ENCODE results near the gene FCRLA.
A peak's percentile ranks its signal among the peaks of the same experiment; 100 is the strongest.
"Not testable (repeated sequence)": the region's sequence is repeated elsewhere in the genome, so short reads cannot be mapped to it uniquely, and the experiment has no call there.

FCRLA gene

GRCh38 chr1:161702250-161702649 is 4.8 kb upstream of the FCRLA start:
- no peak for DNase-seq (ENCODE audit: low read depth in 4 of 4, low spot score in 1 of 4)

DNA sequence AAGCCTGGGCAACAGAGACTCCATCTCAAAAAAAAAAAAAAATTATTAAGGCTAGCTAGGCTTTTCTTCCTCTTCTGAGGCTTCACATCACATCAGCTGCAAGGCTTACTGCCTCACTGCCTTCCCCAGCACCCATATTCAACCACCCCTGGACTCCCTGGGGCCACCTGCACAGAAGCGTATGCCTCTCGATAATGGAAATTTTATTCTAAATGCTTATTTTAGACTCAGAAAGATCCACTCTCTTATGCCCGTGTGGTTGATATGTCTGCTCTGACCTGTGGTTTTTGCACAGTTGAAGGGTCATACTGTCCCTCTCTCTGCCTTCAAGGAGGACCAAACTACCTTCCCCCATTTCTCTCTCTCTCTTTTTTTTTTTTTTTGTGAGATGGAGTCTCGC is 1.5 kb upstream of the FCRLA start:
- no peak for DNase-seq (ENCODE audit: low read depth in 4 of 4, low spot score in 1 of 4)

DNA sequence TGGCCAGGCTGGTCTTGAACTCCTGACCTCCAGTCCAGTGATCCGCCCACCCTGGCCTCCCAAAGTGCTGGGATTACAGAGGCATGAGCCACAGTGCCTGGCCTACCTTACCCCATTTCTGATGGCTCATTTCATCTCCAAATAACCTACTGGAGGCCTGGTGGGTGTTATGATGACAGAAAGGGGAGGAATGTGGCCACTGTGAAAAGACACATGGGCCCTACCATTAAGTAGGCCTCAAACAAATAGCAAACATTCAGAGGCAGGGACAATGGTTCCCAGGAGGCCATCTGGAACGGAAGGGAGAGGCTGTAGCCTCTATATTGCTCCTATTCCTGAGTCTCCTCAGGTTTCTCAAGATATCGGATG is 932 bp upstream of the FCRLA start:
- DNase-seq (ENCODE audit: low read depth in 4 of 4, low spot score in 1 of 4): no peak

DNA sequence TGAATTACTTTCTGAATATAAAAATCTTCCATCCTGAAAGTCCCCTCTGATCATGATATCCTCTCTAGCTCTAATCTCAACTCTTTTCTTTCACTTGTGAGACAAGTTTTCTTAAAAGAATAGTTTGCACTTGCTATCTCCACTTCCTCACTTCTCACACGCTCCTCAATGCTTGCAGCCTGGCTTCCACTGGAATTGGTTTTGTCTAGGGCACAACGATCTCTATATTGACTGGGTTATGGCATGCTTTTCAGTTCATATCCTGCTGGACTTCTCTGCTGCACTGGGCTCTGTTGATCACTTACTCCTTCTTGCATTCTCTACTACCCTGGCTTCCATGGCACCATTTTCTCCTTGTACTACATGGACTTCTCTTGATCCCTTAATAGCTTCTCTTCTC is 474 bp downstream of the FCRLA start:
- DNase-seq (ENCODE audit: low read depth in 4 of 4, low spot score in 1 of 4): no peak

- DNase-seq (ENCODE audit: low read depth in 4 of 4, low spot score in 1 of 4): no peak
Observed at GRCh38 chr1:161709373-161709772, 2.3 kb downstream of the FCRLA start.

DNA sequence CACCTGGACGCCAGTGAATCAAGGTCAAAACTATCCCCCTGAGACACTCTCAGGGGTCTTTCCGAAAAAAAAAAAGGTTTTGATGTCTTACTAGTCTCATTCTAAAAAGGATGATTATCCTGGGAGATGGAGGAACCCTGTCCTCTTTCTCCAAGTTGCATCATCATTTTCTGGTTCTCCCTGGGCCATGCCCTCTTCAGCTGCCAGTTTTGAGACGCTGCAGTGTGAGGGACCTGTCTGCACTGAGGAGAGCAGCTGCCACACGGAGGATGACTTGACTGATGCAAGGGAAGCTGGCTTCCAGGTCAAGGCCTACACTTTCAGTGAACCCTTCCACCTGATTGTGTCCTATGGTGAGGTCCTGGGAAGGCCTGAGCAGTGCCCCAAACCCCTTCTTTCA is 3.5 kb downstream of the FCRLA start:
- DNase-seq (ENCODE audit: low read depth in 4 of 4, low spot score in 1 of 4): no peak

DNA sequence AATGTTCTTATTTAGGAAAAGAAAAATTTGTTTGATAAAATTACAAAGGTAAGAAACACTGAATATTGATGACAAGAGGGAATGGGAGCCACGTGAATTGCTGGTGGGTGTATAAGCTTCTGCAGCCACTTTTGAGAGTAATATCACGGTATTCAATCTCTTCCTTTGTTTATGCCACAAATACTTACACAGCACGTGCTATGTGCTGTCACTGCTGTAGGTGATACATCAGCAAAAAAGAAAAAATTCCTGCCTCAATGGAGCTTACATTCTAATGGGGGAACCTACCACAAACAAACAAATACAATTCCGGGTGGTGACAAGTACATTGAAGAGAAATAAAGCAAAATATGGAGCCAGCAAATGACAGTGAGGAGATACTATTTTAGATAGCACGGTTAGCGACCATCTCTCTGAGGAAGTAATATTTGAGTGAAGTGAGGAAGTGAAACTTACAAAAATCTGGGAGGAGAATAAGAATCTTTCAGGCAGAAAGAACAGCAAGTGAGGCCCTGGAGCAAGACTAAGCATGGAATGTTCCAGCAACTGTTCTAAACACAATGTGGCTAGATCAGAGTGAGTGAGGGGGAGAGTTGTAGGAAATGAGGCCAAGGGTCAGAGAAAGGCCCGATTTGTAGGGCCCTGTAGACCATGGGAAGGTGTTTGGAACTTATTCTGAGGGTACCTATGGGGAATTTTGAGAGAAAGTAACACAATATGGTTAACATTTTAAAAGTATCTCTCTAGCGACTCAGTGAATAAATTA is 11.7 kb downstream of the FCRLA start:
- DNase-seq (ENCODE audit: low read depth in 4 of 4, low spot score in 1 of 4): no peak

DNA sequence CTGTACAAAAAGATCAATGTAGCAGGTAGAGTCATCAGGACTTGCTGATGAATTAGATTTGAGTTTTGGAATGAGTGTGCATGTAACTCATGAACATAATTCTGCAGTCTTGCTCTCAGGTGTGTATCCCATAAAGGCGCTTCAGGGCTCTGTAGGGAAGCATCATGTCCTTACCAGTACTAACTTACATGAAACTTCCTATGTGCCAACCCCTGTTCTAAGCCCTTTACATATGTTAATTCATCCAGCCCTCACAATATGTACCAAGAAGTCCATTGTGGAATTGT is 12.2 kb downstream of the FCRLA start:
- DNase-seq (ENCODE audit: low read depth in 4 of 4, low spot score in 1 of 4): no peak

DNA sequence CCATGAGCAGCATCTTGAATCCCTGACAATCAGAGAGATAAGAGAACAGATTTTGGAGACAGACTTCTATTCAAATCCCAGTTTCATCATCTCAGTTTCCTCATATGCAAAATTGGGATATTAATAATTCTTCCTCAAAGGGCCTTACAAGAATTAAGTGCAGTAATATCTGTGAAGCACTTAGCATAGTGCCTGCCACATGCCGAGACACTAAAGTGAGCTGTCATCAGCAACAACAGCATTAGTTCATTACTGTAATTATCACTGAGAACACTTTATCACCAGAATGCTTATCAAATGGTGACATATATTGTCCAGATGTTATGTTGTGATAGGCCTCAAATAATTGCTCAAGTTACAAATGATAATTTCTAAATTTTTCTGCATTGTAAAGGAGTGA is 13.4 kb downstream of the FCRLA start:
- no peak for DNase-seq (ENCODE audit: low read depth in 4 of 4, low spot score in 1 of 4)

GRCh38 chr1:161720956-161721737 is 14.1 kb downstream of the FCRLA start, which contains the start of gene FCRLB:
FCRLB (plus strand) TSS chr1:161721544; CDS start chr1:161722673, 1,129 bp downstream.
- DNase-seq (ENCODE audit: low read depth in 4 of 4, low spot score in 1 of 4): no peak

DNA sequence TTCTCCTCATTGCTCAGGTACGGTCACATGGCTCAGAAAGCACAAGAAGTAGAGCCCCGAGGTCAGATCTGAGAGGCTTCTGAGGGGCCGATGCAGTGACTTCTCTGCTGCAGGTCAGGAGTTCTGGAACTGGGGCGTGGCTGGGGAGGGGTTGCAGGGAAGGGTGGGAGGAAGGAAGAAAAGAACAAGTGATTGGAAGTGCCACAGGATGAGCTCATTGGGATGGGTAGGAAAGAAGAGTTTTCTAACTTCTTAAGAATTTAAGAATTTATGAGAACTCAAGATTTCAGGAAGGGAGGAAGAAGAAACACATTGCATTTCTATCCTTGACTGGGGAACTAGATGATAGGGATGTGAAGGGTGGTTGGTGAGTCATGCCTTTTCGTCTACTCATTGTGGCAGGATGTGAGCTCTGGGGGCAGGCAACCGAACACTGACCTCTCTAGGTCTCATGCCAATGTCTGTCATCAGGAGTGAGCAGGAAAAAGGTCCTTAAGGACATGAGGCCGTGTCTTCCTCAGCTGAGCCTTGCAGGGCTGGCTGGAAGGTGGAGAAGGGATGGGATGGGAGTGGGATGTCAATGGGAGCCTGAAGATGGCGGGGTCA is 14.8 kb downstream of the FCRLA start:
- no peak for DNase-seq (ENCODE audit: low read depth in 4 of 4, low spot score in 1 of 4)

- no peak for DNase-seq (ENCODE audit: low read depth in 4 of 4, low spot score in 1 of 4)
Observed at GRCh38 chr1:161722406-161722805, 15.4 kb downstream of the FCRLA start.

- DNase-seq (ENCODE audit: low read depth in 4 of 4, low spot score in 1 of 4): no peak
Observed at GRCh38 chr1:161723459-161724141, 16.6 kb downstream of the FCRLA start.

DNA sequence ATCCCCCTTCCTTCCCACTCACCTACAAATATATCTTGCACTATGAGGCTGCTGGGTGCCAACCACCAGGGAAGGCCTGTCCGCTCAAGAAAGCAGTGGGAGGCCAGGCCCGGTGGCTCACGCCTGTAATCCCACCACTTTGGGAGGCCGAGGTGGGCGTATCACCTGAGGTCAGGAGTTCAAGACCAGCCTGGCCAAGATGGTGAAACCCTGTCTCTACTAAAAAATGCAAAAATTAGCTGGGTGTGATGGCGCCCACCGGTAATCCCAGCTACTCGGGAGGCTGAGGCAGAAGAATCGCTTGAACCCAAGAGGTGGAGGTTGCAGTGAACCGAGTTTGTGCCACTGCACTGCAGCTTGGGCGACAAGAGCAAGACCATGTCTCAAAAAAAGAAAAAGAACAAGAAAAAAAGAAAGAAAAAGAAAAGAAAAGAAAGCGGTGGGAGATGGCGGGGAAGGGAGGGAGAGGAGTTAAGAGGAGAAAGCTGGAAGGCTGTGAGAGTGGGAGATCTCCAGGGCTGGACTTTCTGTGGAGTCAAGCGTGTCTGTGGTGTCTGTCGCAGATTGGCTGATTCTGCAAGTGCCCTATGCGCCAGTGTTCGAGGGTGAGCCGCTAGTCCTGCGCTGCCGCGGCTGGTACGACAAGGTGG is 18.4 kb downstream of the FCRLA start:
- not testable (repeated sequence) for DNase-seq (ENCODE audit: low read depth in 4 of 4, low spot score in 1 of 4)

GRCh38 chr1:161725908-161726472 is 19.0 kb downstream of the FCRLA start:
- DNase-seq (ENCODE audit: low read depth in 4 of 4, low spot score in 1 of 4): no peak

GRCh38 chr1:161726473-161727255 is 19.6 kb downstream of the FCRLA start:
- peak in 3 of 4 experiments; percentile 41 to 56 (median 53) for DNase-seq (ENCODE audit: low read depth in 4 of 4, low spot score in 1 of 4)

DNA sequence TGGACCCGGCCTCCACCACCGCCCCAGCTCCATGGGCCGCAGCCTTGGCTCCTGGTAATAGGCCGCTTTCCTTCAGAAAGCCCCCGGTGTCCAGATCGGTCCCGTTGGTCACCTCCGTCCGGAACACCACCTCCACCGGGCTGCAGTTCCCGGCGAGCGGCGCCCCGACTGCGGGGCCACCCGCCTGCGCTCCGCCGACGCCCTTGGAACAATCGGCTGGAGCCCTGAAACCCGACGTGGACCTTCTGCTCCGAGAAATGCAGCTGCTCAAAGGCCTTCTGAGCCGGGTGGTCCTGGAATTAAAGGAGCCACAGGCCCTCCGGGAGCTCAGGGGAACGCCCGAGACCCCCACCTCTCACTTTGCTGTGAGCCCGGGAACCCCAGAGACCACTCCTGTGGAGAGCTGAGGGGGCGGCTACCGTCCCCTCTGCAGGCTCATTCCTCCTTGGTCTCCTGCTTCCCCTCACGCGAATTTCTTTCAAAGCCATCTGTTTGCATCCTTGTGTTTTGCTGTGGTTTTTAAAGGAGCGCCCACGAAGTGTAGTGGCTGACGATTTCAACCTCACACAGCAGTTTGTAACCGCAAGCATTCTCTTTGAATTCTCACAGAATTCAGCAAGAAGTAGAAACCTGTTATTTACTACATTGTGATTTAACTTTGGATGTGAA is 20.4 kb downstream of the FCRLA start:
- DNase-seq (ENCODE audit: low read depth in 4 of 4, low spot score in 1 of 4): no peak

DNA sequence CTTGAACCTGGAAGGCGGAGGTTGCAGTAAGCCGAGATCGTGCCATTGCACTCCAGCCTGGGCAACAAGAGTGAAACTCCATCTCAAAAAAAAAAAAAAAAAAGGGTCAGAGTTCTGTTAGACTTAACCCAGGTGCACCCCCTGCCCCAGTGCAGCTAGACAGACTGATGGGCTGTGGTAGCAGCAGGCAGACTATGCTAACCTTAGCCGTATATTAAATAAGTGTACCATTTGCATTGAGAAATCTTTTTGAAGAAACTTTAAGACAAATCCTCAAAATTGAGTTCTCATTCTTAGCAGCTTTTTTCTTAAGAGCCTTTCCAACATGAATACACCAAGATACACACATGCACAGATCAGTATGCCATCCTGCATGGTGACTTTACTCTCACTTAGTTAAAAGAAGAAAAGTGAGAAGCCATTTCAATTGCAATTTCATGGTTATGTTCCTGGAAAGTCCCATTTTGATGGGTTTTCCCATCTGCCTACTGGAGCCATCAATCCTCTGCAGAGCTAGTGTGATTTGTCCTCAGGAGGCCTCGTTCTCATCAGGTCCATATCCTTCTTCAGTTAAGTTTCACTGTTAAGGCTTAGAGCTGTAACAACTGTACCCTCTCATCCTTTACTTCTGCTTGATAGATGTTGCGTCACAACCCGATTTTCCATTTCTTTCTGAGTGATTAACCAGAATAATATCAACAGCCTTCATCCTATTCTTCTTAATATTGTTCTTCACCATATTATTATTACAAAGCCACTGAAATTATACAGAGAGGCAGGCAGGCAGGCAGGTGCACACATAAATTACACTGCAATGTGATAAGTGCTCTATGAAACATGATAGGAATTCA is 21.6 kb downstream of the FCRLA start:
- DNase-seq (ENCODE audit: low read depth in 4 of 4, low spot score in 1 of 4): no peak
